Skin of body (tissue), 2 donors: ENCODE data around the gene STARD6. TPM values are rescaled to one million over a fixed set of nuclear protein-coding genes. Genes with fewer than 3 reads are reported as not detected.

ENCODE experiments used
- small RNA-seq: library from RNA; depleted of rRNA; stranded (forward); fragments of <200 nt; gene quantifications from one replicate; pipeline ENCODE3, GENCODE V24; 2014; ENCODE audit warnings: low replicate concordance
- total RNA-seq: library from RNA; depleted of rRNA; stranded (reverse); fragments of >200 nt; gene quantifications from one replicate; pipeline ENCODE4 v1.2.3, GENCODE V29; 2014

STARD6 gene
- total RNA-seq, 1 donor from 2014 or later = not detected

Small RNA genes lying within 50 kb of the gene (small RNA-seq; reads per million reads assigned to genes)
- not detected for gene SNRPGP2

Other genes starting within 250 kb of the STARD6 start
- 23.8 TPM for gene MBD2, start 133.2 kb downstream of the STARD6 start, total RNA-seq
- gene POLI, start 88.3 kb downstream of the STARD6 start, total RNA-seq = 39.3 TPM
- 6.1 TPM for gene C18orf54, start within 50 bp of the STARD6 start, total RNA-seq
- gene DYNAP, start 233.4 kb upstream of the STARD6 start, total RNA-seq = 0.10 TPM